GM10266 (cell line): ENCODE results near the gene IL12A.

Experiments
- DNase-seq: peaks from one replicate; pipeline ENCODE4 v3.0.0; 2012; ENCODE audit errors: extremely low spot score
- CTCF ChIP-seq: IDR thresholded peaks from 2 replicates; pipeline ENCODE4 v1.5.1; 2012; ENCODE audit warnings: mild to moderate bottlenecking, low read depth; ENCODE audit not compliant: control insufficient read depth, insufficient read depth; ENCODE audit errors: missing control alignments

Gene IL12A

GRCh38 chr3:159988617-159989271 is at the start of gene IL12A:
Gene IL12A (plus strand): TSS chr3:159988835.
- peak; percentile 94 for TF ChIP-seq CTCF
- DNase-seq: peak; percentile 84

- no peak for DNase-seq
- no peak for TF ChIP-seq CTCF
These were observed 47.3 kb upstream of the IL12A start for GRCh38 chr3:159941038-159942000.

GRCh38 chr3:159944781-159945180 is 43.9 kb upstream of the IL12A start:
- no peak for DNase-seq

GRCh38 chr3:159945930-159946329 is 42.7 kb upstream of the IL12A start:
- TF ChIP-seq CTCF: no peak
- no peak for DNase-seq

More at GRCh38 chr3:159944781-159945180, 43.9 kb upstream of the IL12A start:
- TF ChIP-seq CTCF: no peak

GRCh38 chr3:159947220-159947619 is 41.4 kb upstream of the IL12A start:
- DNase-seq: no peak
- no peak for TF ChIP-seq CTCF

- no peak for TF ChIP-seq CTCF
- no peak for DNase-seq
These were observed 40.0 kb upstream of the IL12A start for GRCh38 chr3:159948429-159949144.
